ENCODE measurements around the gene GORASP2.

Gene GORASP2

DNA sequence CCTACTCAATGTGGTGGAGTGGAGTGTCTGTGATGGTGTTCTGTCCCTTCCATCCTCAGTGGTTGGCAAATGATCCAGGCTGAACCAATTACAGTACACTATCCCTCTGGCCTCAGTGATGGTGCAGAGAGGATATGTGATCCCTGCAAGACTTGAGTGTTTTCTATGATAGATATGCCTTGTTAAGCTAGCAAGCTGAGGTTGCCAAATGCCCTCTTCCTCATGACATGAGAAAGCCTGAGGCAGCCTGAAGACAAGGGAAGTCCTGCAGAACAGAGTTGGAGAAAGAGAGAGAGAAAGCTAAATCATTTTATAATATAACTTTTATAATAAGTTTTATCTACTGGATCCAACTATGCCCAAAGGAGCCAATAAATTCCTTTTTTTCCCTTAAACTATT is 41.6 kb upstream of the GORASP2 start:
- H3K4me3 ChIP-seq (replicated peaks; ENCODE audit: low read depth, low read length) = no peak overlapping the region
- DNase-seq (ENCODE audit: low read depth) = no peak
- TF ChIP-seq, protein P1, sequence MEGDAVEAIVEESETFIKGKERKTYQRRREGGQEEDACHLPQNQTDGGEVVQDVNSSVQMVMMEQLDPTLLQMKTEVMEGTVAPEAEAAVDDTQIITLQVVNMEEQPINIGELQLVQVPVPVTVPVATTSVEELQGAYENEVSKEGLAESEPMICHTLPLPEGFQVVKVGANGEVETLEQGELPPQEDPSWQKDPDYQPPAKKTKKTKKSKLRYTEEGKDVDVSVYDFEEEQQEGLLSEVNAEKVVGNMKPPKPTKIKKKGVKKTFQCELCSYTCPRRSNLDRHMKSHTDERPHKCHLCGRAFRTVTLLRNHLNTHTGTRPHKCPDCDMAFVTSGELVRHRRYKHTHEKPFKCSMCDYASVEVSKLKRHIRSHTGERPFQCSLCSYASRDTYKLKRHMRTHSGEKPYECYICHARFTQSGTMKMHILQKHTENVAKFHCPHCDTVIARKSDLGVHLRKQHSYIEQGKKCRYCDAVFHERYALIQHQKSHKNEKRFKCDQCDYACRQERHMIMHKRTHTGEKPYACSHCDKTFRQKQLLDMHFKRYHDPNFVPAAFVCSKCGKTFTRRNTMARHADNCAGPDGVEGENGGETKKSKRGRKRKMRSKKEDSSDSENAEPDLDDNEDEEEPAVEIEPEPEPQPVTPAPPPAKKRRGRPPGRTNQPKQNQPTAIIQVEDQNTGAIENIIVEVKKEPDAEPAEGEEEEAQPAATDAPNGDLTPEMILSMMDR (IDR thresholded peaks at IDR 0.05; ENCODE audit: low read length, missing control alignments) = no peak

DNA sequence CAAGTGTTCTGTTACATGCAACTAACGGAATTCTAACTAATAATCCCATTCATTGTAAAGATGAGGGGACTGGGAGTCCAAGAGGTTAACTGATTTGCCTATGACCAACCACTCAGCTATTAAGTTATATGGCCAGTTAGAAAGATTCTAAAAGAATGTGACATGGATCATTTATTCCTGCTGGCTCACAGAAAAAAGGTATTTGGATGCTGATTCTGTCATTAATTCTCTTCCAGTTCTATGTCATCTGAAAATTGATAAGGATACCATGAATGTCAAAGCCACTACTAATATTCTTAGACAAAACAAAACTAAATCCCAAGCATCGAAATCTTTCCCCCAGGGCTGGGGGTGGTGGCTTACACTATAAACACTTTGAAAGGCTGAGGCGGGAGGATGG is 41.2 kb upstream of the GORASP2 start:
- DNase-seq (ENCODE audit: low read depth) = no peak
- no peak overlapping the region for H3K4me3 ChIP-seq (replicated peaks; ENCODE audit: low read depth, low read length)
- TF ChIP-seq, protein P1 (IDR thresholded peaks at IDR 0.05; ENCODE audit: low read length, missing control alignments) = no peak

DNA sequence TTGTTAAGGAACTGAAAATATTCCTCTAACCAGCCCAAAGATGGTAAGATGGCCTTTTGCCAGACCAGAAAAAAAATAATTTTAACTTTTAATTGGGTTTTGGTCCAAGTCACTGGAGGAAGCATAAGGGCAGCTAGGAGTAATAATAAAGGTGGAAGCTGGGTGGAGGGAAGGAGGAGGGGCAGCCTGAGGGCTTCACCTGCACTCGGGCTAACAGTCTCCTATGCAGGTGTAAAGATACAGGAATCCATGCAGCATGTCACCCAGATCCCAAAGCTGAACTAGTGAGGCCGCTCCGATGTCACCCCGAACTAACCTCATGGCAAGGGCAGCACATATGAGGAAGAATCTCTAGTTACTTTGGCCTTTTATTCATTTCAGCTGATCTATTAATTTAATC is 37.2 kb upstream of the GORASP2 start:
- TF ChIP-seq, protein P1 (IDR thresholded peaks at IDR 0.05; ENCODE audit: low read length, missing control alignments) = no peak
- DNase-seq (ENCODE audit: low read depth) = no peak
- H3K4me3 ChIP-seq (replicated peaks; ENCODE audit: low read depth, low read length) = no peak overlapping the region

DNA sequence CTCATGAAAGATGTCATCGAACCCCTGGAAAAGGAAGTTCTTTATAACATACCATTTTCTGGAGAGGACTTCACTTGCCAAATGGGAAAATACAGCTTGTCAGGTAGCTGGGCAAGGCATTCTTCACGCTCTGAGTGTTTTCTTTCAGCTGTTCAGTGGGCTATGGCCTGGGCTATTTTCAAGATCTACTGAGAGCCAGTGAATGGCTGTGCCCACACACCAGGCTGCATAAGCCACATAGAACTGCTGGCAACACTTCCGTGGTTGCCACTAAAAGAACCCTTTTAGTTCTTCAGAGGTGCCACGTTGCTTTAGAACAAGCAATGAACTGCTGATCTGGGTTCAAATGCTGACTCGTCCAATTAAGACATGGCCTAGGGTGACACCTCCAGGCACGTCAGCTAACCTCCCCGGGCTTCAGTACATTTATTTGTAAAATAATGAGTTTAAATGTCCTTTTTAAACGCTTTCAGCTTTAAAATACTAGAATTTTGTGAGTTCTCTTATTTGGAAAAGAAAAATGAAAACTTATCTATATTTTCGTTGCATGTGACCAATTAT is 36.6 kb upstream of the GORASP2 start:
- no peak overlapping the region for H3K4me3 ChIP-seq (replicated peaks; ENCODE audit: low read depth, low read length)
- no peak for DNase-seq (ENCODE audit: low read depth)
- TF ChIP-seq, protein P1 (IDR thresholded peaks at IDR 0.05; ENCODE audit: low read length, missing control alignments) = no peak

DNA sequence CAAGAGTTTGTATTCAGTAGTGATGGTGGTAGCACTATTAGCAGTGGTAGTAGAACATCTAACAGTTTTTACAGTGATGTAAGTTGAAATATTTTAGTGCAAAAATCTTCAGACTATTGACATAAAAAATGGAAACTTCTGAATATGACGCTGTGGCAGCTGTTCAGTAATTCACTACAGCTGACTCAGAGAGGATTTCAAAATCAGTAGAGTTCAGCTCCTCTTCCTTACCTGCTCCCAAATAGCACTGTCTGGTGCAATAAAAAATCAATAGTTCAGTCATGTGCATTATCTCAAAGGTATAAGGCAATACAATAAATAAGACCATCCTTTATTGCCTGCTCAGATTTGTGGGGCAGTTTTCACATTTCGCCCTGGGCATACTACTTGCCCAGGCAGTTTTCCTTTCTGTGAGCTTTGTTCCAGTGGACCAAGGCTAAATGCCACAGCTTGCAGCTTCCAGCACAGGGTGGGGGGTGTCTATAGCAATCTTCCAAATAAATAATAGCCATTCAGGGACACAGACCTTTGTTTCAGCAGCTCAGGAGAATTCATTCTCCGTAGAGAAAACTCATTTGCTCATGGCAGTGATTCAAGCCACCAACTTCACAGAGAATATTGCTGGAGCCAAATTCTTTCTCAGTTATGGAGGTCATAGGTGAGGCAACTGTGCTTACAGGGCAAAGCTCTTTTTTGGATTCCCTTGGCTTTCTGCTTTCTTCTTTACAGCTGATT is 33.9 kb upstream of the GORASP2 start:
- TF ChIP-seq, protein P1 (IDR thresholded peaks at IDR 0.05; ENCODE audit: low read length, missing control alignments) = no peak
- DNase-seq (ENCODE audit: low read depth) = peak; percentile 11
- no peak overlapping the region for H3K4me3 ChIP-seq (replicated peaks; ENCODE audit: low read depth, low read length)

DNA sequence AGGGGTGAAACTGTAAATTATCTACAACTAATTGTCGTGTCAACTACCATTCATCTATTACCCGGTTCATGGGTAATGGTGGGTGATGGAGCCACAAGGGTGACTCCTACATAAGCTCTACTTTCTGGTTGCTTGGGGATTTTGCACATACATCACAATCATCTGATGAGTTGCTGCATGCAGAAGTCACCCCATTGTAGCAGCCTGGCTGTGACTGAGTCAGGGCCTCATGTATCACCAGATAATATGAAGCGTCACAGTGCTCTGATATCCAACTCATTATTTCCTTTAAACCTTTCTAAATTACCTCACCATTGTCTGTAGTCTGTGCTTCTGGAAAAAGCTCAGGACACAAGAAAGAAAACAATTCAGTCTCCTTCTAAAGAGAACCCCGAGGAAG is 32.4 kb upstream of the GORASP2 start:
- no peak overlapping the region for H3K4me3 ChIP-seq (replicated peaks; ENCODE audit: low read depth, low read length)
- no peak for DNase-seq (ENCODE audit: low read depth)
- TF ChIP-seq, protein P1 (IDR thresholded peaks at IDR 0.05; ENCODE audit: low read length, missing control alignments) = no peak

DNA sequence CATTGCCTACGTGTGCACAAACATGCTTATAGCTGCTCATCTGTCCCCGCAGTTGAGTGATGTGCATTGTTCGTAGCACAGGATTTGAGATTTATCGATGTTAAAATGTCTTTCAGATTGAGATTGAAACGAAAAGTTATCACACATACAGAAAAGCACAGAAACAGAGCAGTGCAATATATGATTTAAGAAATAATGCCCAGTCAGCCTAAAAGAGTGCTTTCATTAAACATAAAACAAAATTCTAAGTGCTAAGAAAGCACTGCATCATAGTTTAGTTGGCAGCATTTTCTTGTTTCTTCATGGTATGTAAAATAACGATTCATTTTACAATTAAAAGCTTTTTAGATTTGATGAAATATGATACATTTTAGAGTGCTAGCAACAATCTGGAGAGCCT is 31.9 kb upstream of the GORASP2 start:
- DNase-seq (ENCODE audit: low read depth) = no peak
- no peak overlapping the region for H3K4me3 ChIP-seq (replicated peaks; ENCODE audit: low read depth, low read length)
- TF ChIP-seq, protein P1 (IDR thresholded peaks at IDR 0.05; ENCODE audit: low read length, missing control alignments) = no peak
